ENCODE measurements around the gene EVI5L. TPM values are rescaled to one million over a fixed set of nuclear protein-coding genes. Genes with fewer than 3 reads are reported as not detected.

The EVI5L gene
- total and polyA plus RNA-seq, 5 donors: 17.7 to 22.2 (median 19.1) TPM

- H3K27me3 ChIP-seq (ENCODE audit: control insufficient read depth, insufficient read depth): no peaks in the 10 kb centered on the region
- ATAC-seq (peak; percentile 32 to 41), DNase-seq (no peak)
- H3K4me3 ChIP-seq (ENCODE audit: low read length): no peak overlapping the region
- WGBS: 50% methylated on average over 18 of the region's 18 CpGs
- H3K9me3 ChIP-seq (ENCODE audit: control insufficient read depth, low read length): no peaks in the 10 kb centered on the region
- no peaks in the 10 kb centered on the region for H3K4me1 ChIP-seq (ENCODE audit: control insufficient read depth, insufficient read depth, low read length)
- intact Hi-C loops (cut with DNase I): no loop called here
- H3K27ac ChIP-seq (ENCODE audit: low read length): no peak overlapping the region
Measured at GRCh38 chr19:7894612-7895309, 64.7 kb downstream of the EVI5L start.

- Histone ChIP-seq H3K4me1 (ENCODE audit: control insufficient read depth, insufficient read depth, low read length) (no peaks in the 10 kb centered on the region), H3K27ac (ENCODE audit: low read length) (no peak overlapping the region), H3K27me3 (ENCODE audit: control insufficient read depth, insufficient read depth) (no peaks in the 10 kb centered on the region), H3K4me3 (ENCODE audit: low read length) (no peak overlapping the region), H3K9me3 (ENCODE audit: control insufficient read depth, low read length) (no peaks in the 10 kb centered on the region)
- ATAC-seq (no peak), DNase-seq (no peak)
- intact Hi-C loops (cut with DNase I): no loop called here
- 84% methylated on average over 13 of the region's 13 CpGs for WGBS
Measured at GRCh38 chr19:7895565-7895964, 65.5 kb downstream of the EVI5L start.

DNA sequence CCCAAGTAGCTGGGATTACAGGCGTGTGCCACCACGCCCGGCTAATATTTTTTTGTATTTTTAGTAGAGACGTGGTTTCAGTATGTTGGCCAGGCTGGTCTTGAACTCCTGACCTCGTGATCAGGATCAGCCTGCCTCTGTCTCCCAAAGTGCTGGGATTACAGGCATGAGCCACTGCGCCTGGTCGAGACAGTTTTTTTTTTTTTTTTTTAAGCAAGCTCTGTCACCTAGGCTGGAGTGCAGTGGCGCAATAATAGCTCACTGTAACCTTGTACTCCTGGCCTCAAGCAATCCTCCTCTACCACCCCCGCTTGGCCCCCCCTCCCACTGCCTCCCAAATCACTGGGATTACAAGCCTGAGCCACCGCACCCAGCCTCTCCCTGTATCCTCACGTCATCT is 67.3 kb downstream of the EVI5L start:
- ATAC-seq: no peak
- no peaks in the 10 kb centered on the region for H3K4me1 ChIP-seq (ENCODE audit: control insufficient read depth, insufficient read depth, low read length)
- 86% methylated on average over 11 of the region's 11 CpGs for WGBS
- H3K27me3 ChIP-seq (ENCODE audit: control insufficient read depth, insufficient read depth): no peaks in the 10 kb centered on the region
- intact Hi-C loops (cut with DNase I): no loop called here
- H3K9me3 ChIP-seq (ENCODE audit: control insufficient read depth, low read length): no peaks in the 10 kb centered on the region
- DNase-seq: no peak
- no peak overlapping the region for H3K27ac ChIP-seq (ENCODE audit: low read length)
- no peak overlapping the region for H3K4me3 ChIP-seq (ENCODE audit: low read length)

DNA sequence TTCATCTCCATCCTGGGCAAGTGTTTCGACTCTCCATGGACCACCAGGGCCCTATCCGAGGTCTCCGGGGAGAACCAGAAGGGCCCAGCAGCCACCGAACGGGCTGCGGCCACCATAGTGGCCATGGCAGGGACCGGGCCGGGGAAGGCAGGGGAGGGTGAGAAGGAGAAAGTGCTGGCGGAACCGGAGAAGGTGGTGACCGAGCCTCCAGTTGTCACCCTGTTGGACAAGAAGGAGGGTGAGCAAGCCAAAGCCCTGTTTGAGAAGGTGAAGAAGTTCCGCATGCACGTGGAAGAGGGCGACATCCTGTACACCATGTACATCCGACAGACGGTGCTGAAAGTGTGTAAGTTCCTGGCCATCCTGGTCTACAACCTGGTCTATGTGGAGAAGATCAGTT is 68.9 kb downstream of the EVI5L start:
- intact Hi-C loops (cut with DNase I): no loop called here
- no peak for ATAC-seq
- Histone ChIP-seq H3K27me3 (ENCODE audit: control insufficient read depth, insufficient read depth) (no peaks in the 10 kb centered on the region), H3K27ac (ENCODE audit: low read length) (no peak overlapping the region), H3K4me1 (ENCODE audit: control insufficient read depth, insufficient read depth, low read length) (no peaks in the 10 kb centered on the region), H3K4me3 (ENCODE audit: low read length) (no peak overlapping the region), H3K9me3 (ENCODE audit: control insufficient read depth, low read length) (no peaks in the 10 kb centered on the region)
- 95% methylated on average over 16 of the region's 16 CpGs for WGBS
- no peak for DNase-seq

- WGBS: 86% methylated on average over 34 of the region's 34 CpGs
- ATAC-seq (no peak), DNase-seq (peak in 1 of 3 donors; percentile 57)
- Histone ChIP-seq H3K4me1 (ENCODE audit: control insufficient read depth, insufficient read depth, low read length) (peaks cover 4% of the 10 kb centered on the region), H3K27ac (ENCODE audit: low read length) (no peak overlapping the region), H3K4me3 (ENCODE audit: low read length) (no peak overlapping the region), H3K9me3 (ENCODE audit: control insufficient read depth, low read length) (no peaks in the 10 kb centered on the region), H3K27me3 (ENCODE audit: control insufficient read depth, insufficient read depth) (no peaks in the 10 kb centered on the region)
- intact Hi-C loops (cut with DNase I): no loop called here
Measured at GRCh38 chr19:7899751-7900378, 69.8 kb downstream of the EVI5L start.

GRCh38 chr19:7900401-7900870 is 70.4 kb downstream of the EVI5L start:
- Histone ChIP-seq H3K27ac (ENCODE audit: low read length) (no peak overlapping the region), H3K9me3 (ENCODE audit: control insufficient read depth, low read length) (no peaks in the 10 kb centered on the region), H3K4me3 (ENCODE audit: low read length) (no peak overlapping the region), H3K4me1 (ENCODE audit: control insufficient read depth, insufficient read depth, low read length) (peaks cover 5% of the 10 kb centered on the region), H3K27me3 (ENCODE audit: control insufficient read depth, insufficient read depth) (no peaks in the 10 kb centered on the region)
- 78% methylated on average over 21 of the region's 21 CpGs for WGBS
- intact Hi-C loops (cut with DNase I): no loop called here
- no peak for ATAC-seq
- peak in 1 of 3 donors; percentile 55 for DNase-seq

DNA sequence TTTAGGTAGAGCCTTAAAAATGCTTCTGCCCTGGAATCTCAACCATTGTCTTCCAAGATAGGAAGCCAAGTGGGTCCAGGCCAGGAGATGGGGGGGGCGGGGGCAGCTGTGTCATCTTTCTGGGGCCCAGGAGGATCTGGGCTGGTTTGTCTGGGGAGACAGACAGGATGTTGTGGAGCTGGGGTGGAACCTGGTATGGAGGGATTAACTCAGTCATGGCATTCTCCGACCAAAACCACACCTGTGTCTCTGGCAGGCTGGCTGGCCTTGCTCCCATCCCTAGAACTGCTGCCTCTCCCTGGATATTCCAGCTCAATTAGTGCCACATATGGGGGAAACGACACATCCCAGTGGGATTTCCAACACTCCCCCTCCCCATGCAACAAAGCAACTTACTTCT is 70.9 kb downstream of the EVI5L start:
- Histone ChIP-seq H3K27ac (ENCODE audit: low read length) (no peak overlapping the region), H3K9me3 (ENCODE audit: control insufficient read depth, low read length) (no peaks in the 10 kb centered on the region), H3K4me1 (ENCODE audit: control insufficient read depth, insufficient read depth, low read length) (peaks cover 5% of the 10 kb centered on the region), H3K4me3 (ENCODE audit: low read length) (no peak overlapping the region), H3K27me3 (ENCODE audit: control insufficient read depth, insufficient read depth) (no peaks in the 10 kb centered on the region)
- 66% methylated on average over 3 of the region's 3 CpGs for WGBS
- intact Hi-C loops (cut with DNase I): no loop called here
- DNase-seq (no peak), ATAC-seq (no peak)

DNA sequence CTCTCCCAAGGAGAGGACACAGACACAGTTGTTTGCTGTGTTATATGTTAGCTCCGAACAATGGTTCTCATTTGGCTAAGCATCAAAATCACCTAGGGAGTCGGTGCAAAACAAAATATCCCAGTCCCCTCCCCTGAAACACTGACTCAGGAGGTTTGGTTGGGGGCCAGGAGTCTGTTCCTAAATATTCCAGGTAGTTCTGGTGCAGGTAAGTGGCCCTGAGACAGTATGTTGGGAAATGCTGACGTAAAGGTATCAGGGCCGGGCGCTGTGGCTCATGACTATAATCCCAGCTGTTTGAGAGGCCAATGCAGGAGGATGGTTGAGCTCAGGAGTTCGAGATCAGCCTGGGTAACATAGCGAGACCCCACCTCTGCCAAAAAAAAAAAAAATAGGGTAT is 71.3 kb downstream of the EVI5L start:
- intact Hi-C loops (cut with DNase I): no loop called here
- 91% methylated on average over 7 of the region's 7 CpGs for WGBS
- no peaks in the 10 kb centered on the region for H3K27me3 ChIP-seq (ENCODE audit: control insufficient read depth, insufficient read depth)
- H3K9me3 ChIP-seq (ENCODE audit: control insufficient read depth, low read length): no peaks in the 10 kb centered on the region
- H3K27ac ChIP-seq (ENCODE audit: low read length): no peak overlapping the region
- DNase-seq: no peak
- H3K4me1 ChIP-seq (ENCODE audit: control insufficient read depth, insufficient read depth, low read length): peaks cover 5% of the 10 kb centered on the region
- no peak overlapping the region for H3K4me3 ChIP-seq (ENCODE audit: low read length)
- ATAC-seq: no peak

GRCh38 chr19:7902796-7903243 is 72.8 kb downstream of the EVI5L start:
- WGBS: 16% methylated on average over 20 of the region's 20 CpGs
- Histone ChIP-seq H3K4me1 (ENCODE audit: control insufficient read depth, insufficient read depth, low read length) (peaks cover 5% of the 10 kb centered on the region), H3K27ac (ENCODE audit: low read length) (peak overlapping the region; percentile 71), H3K9me3 (ENCODE audit: control insufficient read depth, low read length) (no peaks in the 10 kb centered on the region), H3K4me3 (ENCODE audit: low read length) (peak overlapping the region; percentile 34), H3K27me3 (ENCODE audit: control insufficient read depth, insufficient read depth) (no peaks in the 10 kb centered on the region)
- intact Hi-C loops (cut with DNase I): no loop called here
- no peak for ATAC-seq
- no peak for DNase-seq

DNA sequence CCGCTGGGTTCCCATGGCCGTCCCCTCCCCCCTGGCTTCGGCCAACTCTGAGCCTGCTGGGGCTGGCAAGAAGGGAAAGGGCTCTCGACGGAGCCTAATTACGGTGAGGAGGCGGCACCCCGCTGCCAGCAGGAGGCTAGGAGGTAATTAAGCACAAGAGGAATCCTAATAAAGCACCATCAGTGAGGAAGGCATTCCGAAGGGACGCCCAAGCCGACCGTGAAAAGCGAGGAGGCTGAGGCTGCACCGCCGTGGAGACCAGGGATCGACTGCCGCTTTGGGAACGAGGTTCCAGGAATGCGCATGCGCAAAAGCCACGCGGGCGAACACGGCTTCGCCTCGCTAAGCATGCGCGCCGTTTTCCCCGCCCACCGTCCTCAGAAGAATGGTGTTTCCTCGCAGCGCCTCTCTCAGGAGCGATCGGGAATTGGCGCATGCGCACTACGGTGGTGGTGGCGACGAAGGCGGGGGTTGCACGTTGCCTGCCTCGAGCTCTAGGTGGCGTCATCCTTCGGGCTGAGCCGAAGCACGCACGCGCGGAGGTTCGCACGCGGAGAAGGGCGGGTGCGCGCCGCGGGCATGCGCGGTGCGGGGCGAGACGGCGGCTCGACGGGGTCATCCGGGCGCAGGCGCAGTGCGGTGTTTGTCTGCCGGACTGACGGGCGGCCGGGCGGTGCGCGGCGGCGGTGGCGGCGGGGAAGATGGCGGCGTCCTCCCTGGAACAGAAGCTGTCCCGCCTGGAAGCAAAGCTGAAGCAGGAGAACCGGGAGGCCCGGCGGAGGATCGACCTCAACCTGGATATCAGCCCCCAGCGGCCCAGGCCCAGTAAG is 73.4 kb downstream of the EVI5L start, which contains the start of gene MAP2K7:
TSS of gene MAP2K7 (plus strand) at position 634 of the 830 bp plus-strand sequence. CDS start at position 702, 68 bp downstream.
- under 1% methylated on average over 89 of the region's 89 CpGs for WGBS

More for the DNA sequence above, 73.4 kb downstream of the EVI5L start, which contains the start of gene MAP2K7:
- Histone ChIP-seq H3K27ac (ENCODE audit: low read length) (peak within 1 kb of the TSS; percentile 71), H3K4me3 (ENCODE audit: low read length) (peak within 1 kb of the TSS; percentile 82), H3K9me3 (ENCODE audit: control insufficient read depth, low read length) (no peaks in the 10 kb centered on the region), H3K4me1 (ENCODE audit: control insufficient read depth, insufficient read depth, low read length) (peaks cover 5% of the 10 kb centered on the region), H3K27me3 (ENCODE audit: control insufficient read depth, insufficient read depth) (no peaks in the 10 kb centered on the region)
- DNase-seq (peak; percentile 100), ATAC-seq (peak; percentile 85 to 87)
- intact Hi-C loops (cut with DNase I): no loop called here

All from right cardiac atrium (tissue), 5 donors.